Stomach (tissue), 9 donors: Measurements from ENCODE around the gene LHX8. TPM values are rescaled to one million over a fixed set of nuclear protein-coding genes. Genes with fewer than 3 reads are reported as not detected.

ENCODE experiments used
- DNase-seq, 2 donors: peaks; one replicate each; pipeline versions ENCODE4 v3.0.0 to v3.0.0-alpha.2; 2013 to 2019
- H3K27ac ChIP-seq, 5 donors: fragments of 200-600 bp in 4 of 5; sonication (generic) in 4 of 5; one replicate each; pipeline ENCODE4 v1.5.1; 2013 to 2019; ENCODE audit warnings: mild to moderate bottlenecking in 1 of 5, moderate library complexity in 1 of 5
- H3K27me3 ChIP-seq, 3 donors: fragments of 200-600 bp; sonication (generic); one replicate each; pipeline ENCODE4 v1.5.1; 2017 to 2019; ENCODE audit warnings: mixed run types in 1 of 3
- H3K36me3 ChIP-seq, 4 donors: fragments of 200-600 bp; sonication (generic); 1 replicate in 3 of 4; 2 replicates in 1 of 4; pipeline ENCODE4 v1.5.1; 2016 to 2019
- H3K4me1 ChIP-seq, 4 donors: fragments of 200-600 bp; sonication (generic); one replicate each; pipeline ENCODE4 v1.5.1; 2016 to 2019
- H3K4me3 ChIP-seq, 4 donors: fragments of 200-600 bp; sonication (generic) in 3 of 4; one replicate each; pipeline ENCODE4 v1.5.1; 2016 to 2019; ENCODE audit warnings: mild to moderate bottlenecking in 1 of 4
- H3K9me3 ChIP-seq, 4 donors: fragments of 200-600 bp; sonication (generic); one replicate each; pipeline ENCODE4 v1.5.1; 2016 to 2019
- CTCF ChIP-seq, 7 experiments: fragments of 450-650 bp in 4 of 7; fragments of 200-600 bp in 3 of 7; sonication (generic) in 3 of 7; IDR thresholded peaks; one replicate each; pipeline ENCODE4 v1.5.1; 2016 to 2019; ENCODE audit warnings: antibody characterized with exemption in 7 of 7, control low read depth in 2 of 7, mild to moderate bottlenecking in 1 of 7
- EP300 ChIP-seq: sonication (generic); formaldehyde crosslinking; IDR thresholded peaks from one replicate; pipeline ENCODE4 v1.6.1; 2017; ENCODE audit warnings: antibody characterized with exemption
- POLR2A ChIP-seq, 4 donors: fragments of 450-650 bp; IDR thresholded peaks; one replicate each; pipeline ENCODE4 v1.6.1; 2016; ENCODE audit warnings: antibody characterized with exemption in 4 of 4, control low read depth in 2 of 4, mild to moderate bottlenecking in 1 of 4, moderate library complexity in 1 of 4
- POLR2AphosphoS5 ChIP-seq, 3 donors: sonication (generic); formaldehyde crosslinking; IDR thresholded peaks; one replicate each; pipeline ENCODE4 v1.6.1; 2016; ENCODE audit warnings: antibody characterized with exemption in 3 of 3
- WGBS, 5 donors: extraction: QIAGEN DNeasy Blood & Tissue Kit in 3 of 5; methylation state at CpG; one replicate each; pipeline versions ENCODE4 v1.1.5 to v1.1.7; 2013 to 2018; 5-methylcytosine and 5-hydroxymethylcytosine counted together
- intact Hi-C: fragments of 100-400 bp; cut with DNase I; formaldehyde crosslinking; loops from one replicate; pipeline ENCODE4 v1.15.1; 2023; ENCODE audit warnings: low total_unique reads
- polyA plus RNA-seq, 3 donors: library from polyadenylated mRNA; stranded (reverse); fragments of 200-250 nt; gene quantifications; one replicate each; pipeline ENCODE4 v1.2.3, GENCODE V29; 2013
- small RNA-seq, 4 donors: library from RNA; depleted of rRNA; stranded (forward); fragments of <200 nt; gene quantifications; one replicate each; pipeline ENCODE3, GENCODE V24; 2016
- total RNA-seq, 5 donors: library from RNA; depleted of rRNA; stranded (reverse); fragments of >200 nt; gene quantifications; one replicate each; pipeline versions ENCODE4 v1.1.0 to v1.2.3, GENCODE V29; 2014 to 2016
- donor health status: healthy with polysubstance abuse.
- donor health status: Bipolar disorder and iron deficiency.
- donor health status: healthy.

The LHX8 gene
- total and polyA plus RNA-seq, 8 donors, result 0.05 TPM; not detected in 7

GRCh38 chr1:75198761-75199160 is 64.6 kb downstream of the LHX8 start:
- H3K4me1 ChIP-seq, result no peaks in the 10 kb centered on the region
- H3K9me3 ChIP-seq, result no peaks in the 10 kb centered on the region
- 26 to 57% (median 34%) methylated on average over 1 of the region's 1 CpG for WGBS, 5 donors
- H3K27me3 ChIP-seq, result peaks cover 0 to 4% (median 0%) of the 10 kb centered on the region in 3 donors
- no peak for DNase-seq
- no peak for TF ChIP-seq POLR2AphosphoS5 (IDR thresholded peaks at IDR 0.05)
- no peak for TF ChIP-seq POLR2A (IDR thresholded peaks at IDR 0.05)
- no peak for TF ChIP-seq EP300
- TF ChIP-seq CTCF (IDR thresholded peaks at IDR 0.05), result no peak
- H3K36me3 ChIP-seq, result no peaks in the 10 kb centered on the region
- intact Hi-C loops, result no loop called here
- H3K27ac ChIP-seq, result no peak overlapping the region
- no peak overlapping the region for H3K4me3 ChIP-seq

- no peak overlapping the region for H3K27ac ChIP-seq
- WGBS, 5 donors, result 83 to 93% (median 90%) methylated on average over 4 of the region's 4 CpGs
- H3K27me3 ChIP-seq, result peaks cover 0 to 4% (median 0%) of the 10 kb centered on the region in 3 donors
- intact Hi-C loops, result loop anchor here (5.0 kb wide), 1 partner anchor 430 kb away; no protein-coding TSS in a partner anchor
- H3K4me3 ChIP-seq, result no peak overlapping the region
- DNase-seq, result no peak
- H3K4me1 ChIP-seq, result no peaks in the 10 kb centered on the region
- no peak for TF ChIP-seq POLR2A (IDR thresholded peaks at IDR 0.05)
- no peak for TF ChIP-seq POLR2AphosphoS5 (IDR thresholded peaks at IDR 0.05)
- no peak for TF ChIP-seq EP300
- no peak for TF ChIP-seq CTCF (IDR thresholded peaks at IDR 0.05)
- no peaks in the 10 kb centered on the region for H3K36me3 ChIP-seq
- H3K9me3 ChIP-seq, result no peaks in the 10 kb centered on the region
Observed at GRCh38 chr1:75202751-75203150, 68.6 kb downstream of the LHX8 start.

- Histone ChIP-seq H3K27ac (no peak overlapping the region), H3K27me3 (peaks cover 0 to 4% (median 0%) of the 10 kb centered on the region in 3 donors), H3K9me3 (no peaks in the 10 kb centered on the region), H3K4me3 (no peak overlapping the region), H3K4me1 (no peaks in the 10 kb centered on the region), H3K36me3 (no peaks in the 10 kb centered on the region)
- TF ChIP-seq POLR2A (IDR thresholded peaks at IDR 0.05) (no peak), EP300 (no peak), POLR2AphosphoS5 (IDR thresholded peaks at IDR 0.05) (no peak), CTCF (IDR thresholded peaks at IDR 0.05) (peak in 5 of 7 experiments; percentile 26 to 68 (median 43))
- DNase-seq, result peak in 1 of 2 donors; percentile 62
- intact Hi-C loops, result loop anchor here (5.0 kb wide), 1 partner anchor 431 kb away; no protein-coding TSS in a partner anchor
- 25 to 28% (median 26%) methylated on average over 8 of the region's 8 CpGs for WGBS, 5 donors
Observed at GRCh38 chr1:75203415-75204277, 69.5 kb downstream of the LHX8 start.

- TF ChIP-seq CTCF (IDR thresholded peaks at IDR 0.05), result no peak
- no peak for TF ChIP-seq EP300
- no peak for TF ChIP-seq POLR2AphosphoS5 (IDR thresholded peaks at IDR 0.05)
- no peak for TF ChIP-seq POLR2A (IDR thresholded peaks at IDR 0.05)
- intact Hi-C loops, result no loop called here
- H3K27ac ChIP-seq, result no peak overlapping the region
Observed at GRCh38 chr1:75208862-75209261, 74.7 kb downstream of the LHX8 start.

More at GRCh38 chr1:75208862-75209261, 74.7 kb downstream of the LHX8 start:
- H3K4me1 ChIP-seq, result no peaks in the 10 kb centered on the region
- no peak for DNase-seq
- H3K9me3 ChIP-seq, result no peaks in the 10 kb centered on the region
- no peaks in the 10 kb centered on the region for H3K27me3 ChIP-seq
- H3K36me3 ChIP-seq, result no peaks in the 10 kb centered on the region
- H3K4me3 ChIP-seq, result no peak overlapping the region

Small RNAs within 50 kb of the gene (small RNA-seq; reads per million reads assigned to genes)
- 0 reads per million in 4 donors for gene RNU6-622P
